Fibroblast of lung (primary cell): ENCODE data around the gene MFSD2A.

Experiments used
- CTCF ChIP-seq, 2 donors: IDR thresholded peaks in 1 of 2; conservative IDR thresholded peaks in 1 of 2; 1 replicate in 1 of 2; 2 replicates in 1 of 2; pipeline ENCODE4 v1.5.1; 2011 to 2012; ENCODE audit warnings: low read length in 2 of 2, control low read depth in 1 of 2, inconsistent platforms in 1 of 2, low read depth in 1 of 2, mild to moderate bottlenecking in 1 of 2
- EZH2 ChIP-seq: IDR thresholded peaks from 2 replicates; pipeline ENCODE4 v1.5.1; 2012; ENCODE audit warnings: low read length, control low read depth, mild to moderate bottlenecking; ENCODE audit errors: missing control alignments

- no peak for TF ChIP-seq CTCF (conservative IDR thresholded peaks at IDR 0.05 in 1 of 2, IDR thresholded peaks at IDR 0.05 in 1 of 2; ENCODE audit: low read depth in 1 of 2, low read length in 2 of 2)
- TF ChIP-seq EZH2: no peak
Observed at GRCh38 chr1:39984951-39985350, 30.0 kb downstream of the MFSD2A start.
